Keratinocyte (primary cell): ENCODE results near the gene RFX6. TPM values are rescaled to one million over a fixed set of nuclear protein-coding genes. Genes with fewer than 3 reads are reported as not detected.

Experiments used
- DNase-seq: peaks from one replicate; pipeline ENCODE4 v3.0.0-alpha.2; 2011; ENCODE audit warnings: low read depth, missing footprints, low spot score
- FAIRE-seq: peaks from 2 replicates; lab custom pipeline; 2011; peaks lifted over from hg19 to GRCh38; lab: Jason Lieb, UNC
- H2AFZ ChIP-seq: 2 replicates; pipeline ENCODE4 v1.6.0; 2012; ENCODE audit warnings: low read length, control low read depth, inconsistent platforms; ENCODE audit not compliant: control insufficient read depth
- H3K27ac ChIP-seq: 2 replicates; pipeline ENCODE4 v1.5.1; 2011; ENCODE audit warnings: low read length; ENCODE audit not compliant: control insufficient read depth, insufficient read depth
- H3K27me3 ChIP-seq: 3 replicates; pipeline ENCODE4 v1.6.0; 2011; ENCODE audit warnings: low read length; ENCODE audit not compliant: control insufficient read depth, insufficient read depth; ENCODE audit errors: extremely low read depth
- H3K36me3 ChIP-seq, 2 experiments: 2 replicates in 1 of 2; 3 replicates in 1 of 2; pipeline ENCODE4 v1.5.1; 2011; ENCODE audit warnings: low read length in 2 of 2, mild to moderate bottlenecking in 1 of 2; ENCODE audit not compliant: control insufficient read depth in 2 of 2, insufficient read depth in 2 of 2; ENCODE audit errors: extremely low read depth in 1 of 2
- H3K4me1 ChIP-seq: 3 replicates; pipeline ENCODE4 v1.5.1; 2011; ENCODE audit warnings: low read length; ENCODE audit not compliant: control insufficient read depth, insufficient read depth; ENCODE audit errors: extremely low read depth
- H3K4me2 ChIP-seq: 3 replicates; pipeline ENCODE4 v1.6.0; 2011; ENCODE audit warnings: low read depth, low read length; ENCODE audit not compliant: control insufficient read depth, insufficient read depth; ENCODE audit errors: extremely low read depth
- H3K4me3 ChIP-seq, 3 experiments: fragments of 200-600 bp in 1 of 3; sonication (generic) in 1 of 3; 2 replicates in 2 of 3; 3 replicates in 1 of 3; pipeline ENCODE4 v1.5.1; 2011 to 2016; ENCODE audit warnings: low read length in 3 of 3, mild to moderate bottlenecking in 3 of 3, control low read depth in 2 of 3, inconsistent platforms in 1 of 3, low read depth in 1 of 3, mixed read lengths in 1 of 3, mixed run types in 1 of 3, moderate library complexity in 1 of 3; ENCODE audit not compliant: control insufficient read depth in 2 of 3, insufficient read depth in 2 of 3; ENCODE audit errors: extremely low read depth in 1 of 3
- H3K79me2 ChIP-seq: 2 replicates; pipeline ENCODE4 v1.6.0; 2012; ENCODE audit warnings: low read length; ENCODE audit not compliant: control insufficient read depth, insufficient read depth
- H3K9ac ChIP-seq: 3 replicates; pipeline ENCODE4 v1.6.0; 2011; ENCODE audit warnings: low read length; ENCODE audit not compliant: control insufficient read depth, insufficient read depth; ENCODE audit errors: extremely low read depth
- H3K9me1 ChIP-seq: 3 replicates; pipeline ENCODE4 v1.6.0; 2011; ENCODE audit warnings: low read length; ENCODE audit not compliant: control insufficient read depth, insufficient read depth; ENCODE audit errors: extremely low read depth
- H3K9me3 ChIP-seq: 2 replicates; pipeline ENCODE4 v1.5.1; 2012; ENCODE audit warnings: low read depth, low read length; ENCODE audit not compliant: control insufficient read depth
- H4K20me1 ChIP-seq: 3 replicates; pipeline ENCODE4 v1.6.0; 2011; ENCODE audit warnings: low read length; ENCODE audit not compliant: control insufficient read depth, insufficient read depth; ENCODE audit errors: extremely low read depth
- EZH2 ChIP-seq: IDR thresholded peaks from one replicate; pipeline ENCODE4 v1.6.1; 2012; ENCODE audit warnings: inconsistent platforms, mild to moderate bottlenecking, low read length, moderate library complexity
- dilution Hi-C: fragments of 300-500 bp; cut with MboI; formaldehyde crosslinking; loops from one replicate; pipeline ENCODE4 v1.7.0; 2020; ENCODE audit warnings: low sequenced_read_pairs; ENCODE audit not compliant: extremely low pct_ligation_motif_present
- polyA plus RNA-seq, 5 experiments: library from polyadenylated mRNA; depleted of rRNA in 3 of 5; stranded (reverse) in 3 of 5; stranded (forward) in 1 of 5; unstranded in 1 of 5; fragments of >200 nt; gene quantifications; 1 replicate in 1 of 5; 2 replicates in 3 of 5; 3 replicates in 1 of 5; pipeline versions ENCODE4 v1.2.1 to v1.2.3, GENCODE V29; 2011 to 2012; ENCODE audit warnings: missing spikeins in 2 of 5, low read depth in 1 of 5, low replicate concordance in 1 of 5
- TF ChIP-seq, protein P1 (sequence below), 3 experiments: IDR thresholded peaks in 1 of 3; conservative IDR thresholded peaks in 1 of 3; optimal IDR thresholded peaks in 1 of 3; 2 replicates in 2 of 3; 3 replicates in 1 of 3; pipeline versions ENCODE3 to v1.5.1; 2011; ENCODE audit warnings: low read length in 3 of 3, mild to moderate bottlenecking in 3 of 3, moderate library complexity in 2 of 3, control low read depth in 1 of 3, inconsistent platforms in 1 of 3; ENCODE audit not compliant: insufficient read depth in 2 of 3; ENCODE audit errors: extremely low read depth in 1 of 3

RFX6 gene
- polyA plus RNA-seq, 1 donor (not counting 4 experiments of a cell fraction or from before 2014, with no cell fraction given) = not detected

DNA sequence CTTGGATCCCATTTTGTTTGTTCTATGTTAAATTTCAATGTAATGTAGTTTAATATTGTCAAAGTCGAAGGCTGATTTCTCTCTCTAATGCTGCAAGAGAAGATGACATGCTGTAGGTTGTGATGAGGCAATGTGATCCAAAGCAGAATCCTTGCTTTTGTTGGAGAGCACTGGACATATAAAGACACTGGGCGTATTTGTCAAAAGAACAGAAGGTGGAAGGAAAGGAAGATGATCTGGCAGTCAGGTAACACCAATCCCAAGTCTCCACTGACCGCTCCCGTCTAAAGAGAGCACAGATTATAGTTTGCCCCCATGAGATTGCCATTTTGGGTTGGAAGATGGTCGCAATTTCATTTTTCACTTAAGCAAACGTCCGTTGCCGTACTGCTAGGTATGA, 935 bp upstream of the RFX6 start:
- no peak for DNase-seq
- Histone ChIP-seq H3K9ac (no peak overlapping the region), H3K4me2 (peak overlapping the region; percentile 54), H3K4me1 (no peaks in the 10 kb centered on the region), H3K27me3 (peaks cover 33% of the 10 kb centered on the region), H3K4me3 (no peak overlapping the region), H3K9me1 (no peaks in the 10 kb centered on the region), H3K9me3 (no peaks in the 10 kb centered on the region), H2AFZ (no peak overlapping the region), H3K27ac (no peak overlapping the region), H3K79me2 (no peaks in the 10 kb centered on the region), H4K20me1 (no peaks in the 10 kb centered on the region), H3K36me3 (no peaks in the 10 kb centered on the region)
- dilution Hi-C loops = no loop called here
- TF ChIP-seq EZH2 = no peak
- TF ChIP-seq, protein P1, sequence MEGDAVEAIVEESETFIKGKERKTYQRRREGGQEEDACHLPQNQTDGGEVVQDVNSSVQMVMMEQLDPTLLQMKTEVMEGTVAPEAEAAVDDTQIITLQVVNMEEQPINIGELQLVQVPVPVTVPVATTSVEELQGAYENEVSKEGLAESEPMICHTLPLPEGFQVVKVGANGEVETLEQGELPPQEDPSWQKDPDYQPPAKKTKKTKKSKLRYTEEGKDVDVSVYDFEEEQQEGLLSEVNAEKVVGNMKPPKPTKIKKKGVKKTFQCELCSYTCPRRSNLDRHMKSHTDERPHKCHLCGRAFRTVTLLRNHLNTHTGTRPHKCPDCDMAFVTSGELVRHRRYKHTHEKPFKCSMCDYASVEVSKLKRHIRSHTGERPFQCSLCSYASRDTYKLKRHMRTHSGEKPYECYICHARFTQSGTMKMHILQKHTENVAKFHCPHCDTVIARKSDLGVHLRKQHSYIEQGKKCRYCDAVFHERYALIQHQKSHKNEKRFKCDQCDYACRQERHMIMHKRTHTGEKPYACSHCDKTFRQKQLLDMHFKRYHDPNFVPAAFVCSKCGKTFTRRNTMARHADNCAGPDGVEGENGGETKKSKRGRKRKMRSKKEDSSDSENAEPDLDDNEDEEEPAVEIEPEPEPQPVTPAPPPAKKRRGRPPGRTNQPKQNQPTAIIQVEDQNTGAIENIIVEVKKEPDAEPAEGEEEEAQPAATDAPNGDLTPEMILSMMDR (optimal IDR thresholded peaks at IDR 0.05 in 1 of 3, IDR thresholded peaks at IDR 0.05 in 1 of 3, conservative IDR thresholded peaks at IDR 0.05 in 1 of 3; ENCODE audit: extremely low read depth in 1 of 3, insufficient read depth in 2 of 3, low read length in 3 of 3) = no peak
- no peak for FAIRE-seq

DNA sequence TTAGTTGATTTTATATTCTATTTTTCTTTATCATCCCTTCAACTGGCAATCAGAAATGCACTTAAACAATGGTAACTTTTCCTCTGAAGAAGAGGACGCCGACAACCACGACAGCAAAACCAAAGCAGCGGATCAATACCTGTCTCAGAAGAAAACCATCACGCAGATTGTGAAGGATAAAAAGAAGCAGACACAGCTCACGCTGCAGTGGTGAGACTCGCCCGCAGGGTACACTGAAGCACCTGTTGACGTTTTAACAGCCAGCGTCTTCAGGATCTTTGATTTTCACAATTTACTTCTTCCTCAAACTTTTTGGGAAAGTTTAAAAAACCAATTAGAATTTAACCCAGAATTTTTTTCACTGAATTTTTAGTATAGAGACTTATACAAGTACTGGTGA, 701 bp downstream of the RFX6 start:
- Histone ChIP-seq H3K27ac (no peak overlapping the region), H3K36me3 (no peaks in the 10 kb centered on the region), H3K9me1 (no peaks in the 10 kb centered on the region), H3K79me2 (no peaks in the 10 kb centered on the region), H2AFZ (no peak overlapping the region), H3K4me2 (no peak overlapping the region), H3K27me3 (peaks cover 33% of the 10 kb centered on the region), H3K4me1 (no peaks in the 10 kb centered on the region), H4K20me1 (no peaks in the 10 kb centered on the region), H3K9me3 (no peaks in the 10 kb centered on the region), H3K4me3 (no peak overlapping the region), H3K9ac (no peak overlapping the region)
- peak; percentile 84 for TF ChIP-seq EZH2
- TF ChIP-seq, protein P1 (optimal IDR thresholded peaks at IDR 0.05 in 1 of 3, IDR thresholded peaks at IDR 0.05 in 1 of 3, conservative IDR thresholded peaks at IDR 0.05 in 1 of 3; ENCODE audit: extremely low read depth in 1 of 3, insufficient read depth in 2 of 3, low read length in 3 of 3) = no peak
- DNase-seq (no peak), FAIRE-seq (no peak)
- dilution Hi-C loops = no loop called here
